Neural progenitor cell (in vitro differentiated cells): Measurements from ENCODE around the gene PPP1R8. TPM values are rescaled to one million over a fixed set of nuclear protein-coding genes. Genes with fewer than 3 reads are reported as not detected.

Source experiments
- DNase-seq: peaks from one replicate; pipeline ENCODE4 v3.0.0-alpha.2; 2016; ENCODE audit warnings: low spot score
- H2AFZ ChIP-seq: fragments of 200-600 bp; sonication (generic); replicated peaks from 2 replicates; pipeline ENCODE4 v1.6.1; 2016; ENCODE audit warnings: antibody characterized with exemption
- H3F3A ChIP-seq: fragments of 200-600 bp; sonication (generic); 2 replicates; pipeline ENCODE4 v1.6.1; 2016; ENCODE audit warnings: antibody characterized with exemption, low read depth
- H3K27ac ChIP-seq: fragments of 200-600 bp; sonication (generic); 2 replicates; pipeline ENCODE4 v1.5.1; 2016; ENCODE audit warnings: mild to moderate bottlenecking
- H3K27me3 ChIP-seq: fragments of 200-600 bp; sonication (generic); 2 replicates; pipeline ENCODE4 v1.6.1; 2016; ENCODE audit warnings: mild to moderate bottlenecking, moderate library complexity
- H3K36me3 ChIP-seq: fragments of 200-600 bp; sonication (generic); 2 replicates; pipeline ENCODE4 v1.5.1; 2016
- H3K4me1 ChIP-seq: fragments of 200-600 bp; sonication (generic); 2 replicates; pipeline ENCODE4 v1.6.1; 2016; ENCODE audit warnings: mixed run types
- H3K4me2 ChIP-seq: fragments of 200-600 bp; sonication (generic); 2 replicates; pipeline ENCODE4 v1.6.1; 2016
- H3K4me3 ChIP-seq: fragments of 200-600 bp; sonication (generic); 2 replicates; pipeline ENCODE4 v1.5.1; 2016
- H3K79me2 ChIP-seq: fragments of 200-600 bp; sonication (generic); 2 replicates; pipeline ENCODE4 v1.6.1; 2016; ENCODE audit warnings: low read depth
- H3K9ac ChIP-seq: fragments of 200-600 bp; sonication (generic); 2 replicates; pipeline ENCODE4 v1.6.1; 2016
- H3K9me3 ChIP-seq: fragments of 200-600 bp; sonication (generic); 2 replicates; pipeline ENCODE4 v1.5.1; 2016; ENCODE audit warnings: low read depth
- H4K20me1 ChIP-seq: fragments of 200-600 bp; sonication (generic); 2 replicates; pipeline ENCODE4 v1.6.1; 2016; ENCODE audit warnings: low read depth
- H3K27ac Mint-ChIP-seq: 3 replicates; pipeline ENCODE4 v1.8.0; 2021; ENCODE audit warnings: mixed read lengths
- H3K27me3 Mint-ChIP-seq: 2 replicates; pipeline ENCODE4 v1.8.0; 2022; ENCODE audit warnings: low read depth, mild to moderate bottlenecking, inconsistent platforms, moderate library complexity, mixed read lengths; ENCODE audit not compliant: insufficient read depth
- H3K36me3 Mint-ChIP-seq: 3 replicates; pipeline ENCODE4 v1.8.0; 2021; ENCODE audit warnings: mixed read lengths
- H3K4me1 Mint-ChIP-seq: 3 replicates; pipeline ENCODE4 v1.8.0; 2021; ENCODE audit warnings: mixed read lengths
- H3K4me3 Mint-ChIP-seq: 3 replicates; pipeline ENCODE4 v1.8.0; 2021; ENCODE audit warnings: mild to moderate bottlenecking, moderate library complexity, mixed read lengths
- H3K9me3 Mint-ChIP-seq: 3 replicates; pipeline ENCODE4 v1.8.0; 2020; ENCODE audit warnings: mixed read lengths
- EZH2 ChIP-seq: fragments of 200-600 bp; sonication (generic); IDR thresholded peaks from 2 replicates; pipeline ENCODE4 v1.6.1; 2017; ENCODE audit warnings: antibody characterized with exemption, mild to moderate bottlenecking, moderate library complexity
- EZH2phosphoT487 ChIP-seq: fragments of 200-600 bp; sonication (generic); IDR thresholded peaks from 2 replicates; pipeline ENCODE4 v1.6.1; 2017; ENCODE audit warnings: antibody characterized with exemption
- total RNA-seq: library from RNA; depleted of rRNA; stranded (reverse); fragments of >200 nt; gene quantifications from 2 replicates; pipeline ENCODE4 v1.2.3, GENCODE V29; 2015; ENCODE audit warnings: low replicate concordance
- TF ChIP-seq, protein P1 (sequence below): fragments of 200-600 bp; sonication (generic); IDR thresholded peaks from 2 replicates; pipeline ENCODE4 v1.5.1; 2017; ENCODE audit warnings: antibody characterized with exemption, mild to moderate bottlenecking

The PPP1R8 gene
- total RNA-seq, 1 donor from 2014 or later = 61.2 TPM

DNA sequence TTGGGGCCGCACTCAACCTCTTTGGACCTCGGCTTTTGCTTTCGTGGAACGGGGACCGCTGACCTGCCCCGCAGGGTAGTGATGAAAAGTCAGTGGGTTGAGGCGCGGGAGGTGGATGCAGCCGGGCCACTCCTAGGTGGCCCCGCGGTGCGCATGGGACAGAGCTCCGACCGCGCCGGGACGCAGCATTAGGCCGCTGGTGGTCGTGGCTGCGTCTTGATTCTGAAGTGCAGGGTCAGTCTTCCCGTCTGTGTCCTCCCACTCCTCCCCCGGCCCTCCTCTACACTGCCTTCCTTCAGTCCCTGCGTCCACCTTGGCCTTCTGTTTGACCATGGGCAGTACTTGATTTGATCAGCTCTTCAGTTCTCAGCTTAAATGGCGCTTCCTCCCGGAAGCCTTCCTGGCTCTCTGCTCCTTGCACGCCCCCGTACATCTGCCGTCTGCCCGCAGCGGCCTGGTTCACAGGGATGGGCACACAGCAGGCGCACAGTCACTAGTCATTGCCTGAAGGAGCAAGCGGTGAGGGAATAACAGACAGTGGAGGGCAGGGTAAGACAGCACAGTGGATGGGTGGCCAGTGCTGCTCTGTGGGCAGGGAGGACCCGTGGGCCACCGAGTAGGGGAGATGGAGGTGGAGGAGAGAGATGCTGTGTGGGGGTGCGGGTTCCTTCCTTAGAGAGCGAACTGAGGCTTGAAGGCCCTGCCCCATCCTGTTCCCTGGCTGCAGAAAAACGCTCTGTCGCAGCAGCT, 42.4 kb downstream of the PPP1R8 start:
- Histone ChIP-seq H3K4me3 (peak overlapping the region; percentile 86), H2AFZ (peak overlapping the region; percentile 99), H3K79me2 (no peaks in the 10 kb centered on the region), H3K27ac (no peak overlapping the region), H3K9me3 (no peaks in the 10 kb centered on the region), H3K9ac (no peak overlapping the region), H3K4me2 (peak overlapping the region; percentile 84), H3F3A (peaks cover 6% of the 10 kb centered on the region), H4K20me1 (no peaks in the 10 kb centered on the region), H3K4me1 (no peaks in the 10 kb centered on the region), H3K27me3 (peaks cover 13% of the 10 kb centered on the region), H3K36me3 (no peaks in the 10 kb centered on the region)
- Mint-ChIP-seq H3K27me3 (peaks cover 17% of the 10 kb centered on the region), H3K36me3 (no peaks in the 10 kb centered on the region), H3K9me3 (no peaks in the 10 kb centered on the region), H3K27ac (peak overlapping the region; percentile 16), H3K4me3 (peak overlapping the region; percentile 85), H3K4me1 (peaks cover 3% of the 10 kb centered on the region)
- DNase-seq = peak; percentile 50
- TF ChIP-seq EZH2phosphoT487 (no peak), EZH2 (peak; percentile 62)

DNA sequence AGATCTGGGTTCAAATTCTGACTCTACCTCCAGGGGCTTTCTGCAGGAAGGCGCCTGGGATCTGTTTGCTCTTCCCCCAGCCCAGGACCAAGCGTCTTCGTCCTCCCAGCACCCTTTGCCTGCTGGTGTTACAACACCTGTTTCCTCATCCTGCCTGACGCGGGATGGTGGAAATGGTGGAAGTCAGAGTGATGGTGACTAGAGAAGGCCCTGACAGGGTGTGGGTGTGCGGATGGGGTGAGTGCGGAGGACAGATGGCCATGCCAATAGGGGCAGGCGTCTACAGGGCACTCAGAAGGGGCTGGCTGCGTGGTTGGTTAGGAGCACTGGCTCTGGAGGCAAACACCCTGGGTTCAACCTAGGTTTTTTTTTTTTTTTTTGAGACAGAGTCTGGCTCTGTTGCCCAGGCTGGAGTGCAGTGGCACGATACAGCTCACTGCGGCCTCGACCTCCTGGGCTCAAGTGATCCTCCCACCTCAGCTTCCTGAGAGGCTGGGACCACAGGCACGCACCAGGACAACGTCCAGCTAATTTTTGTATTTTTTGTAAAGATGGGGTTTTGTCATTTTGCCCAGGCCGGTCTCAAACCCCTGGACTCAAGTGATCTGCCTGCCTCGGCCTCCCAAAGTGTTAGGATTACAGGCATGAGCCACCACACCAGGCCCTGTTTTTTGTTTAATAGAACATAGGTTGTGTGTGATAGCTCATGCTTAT, 43.2 kb downstream of the PPP1R8 start:
- DNase-seq = no peak
- no peaks in the 10 kb centered on the region for H3K4me1 ChIP-seq
- no peak overlapping the region for H2AFZ ChIP-seq
- H3K9ac ChIP-seq = no peak overlapping the region
- Mint-ChIP-seq H3K9me3 (no peaks in the 10 kb centered on the region), H3K27ac (no peak overlapping the region), H3K27me3 (peaks cover 17% of the 10 kb centered on the region), H3K4me3 (peak overlapping the region; percentile 85), H3K36me3 (no peaks in the 10 kb centered on the region), H3K4me1 (peaks cover 3% of the 10 kb centered on the region)
- peaks cover 13% of the 10 kb centered on the region for H3K27me3 ChIP-seq
- no peaks in the 10 kb centered on the region for H4K20me1 ChIP-seq
- TF ChIP-seq, protein P1, sequence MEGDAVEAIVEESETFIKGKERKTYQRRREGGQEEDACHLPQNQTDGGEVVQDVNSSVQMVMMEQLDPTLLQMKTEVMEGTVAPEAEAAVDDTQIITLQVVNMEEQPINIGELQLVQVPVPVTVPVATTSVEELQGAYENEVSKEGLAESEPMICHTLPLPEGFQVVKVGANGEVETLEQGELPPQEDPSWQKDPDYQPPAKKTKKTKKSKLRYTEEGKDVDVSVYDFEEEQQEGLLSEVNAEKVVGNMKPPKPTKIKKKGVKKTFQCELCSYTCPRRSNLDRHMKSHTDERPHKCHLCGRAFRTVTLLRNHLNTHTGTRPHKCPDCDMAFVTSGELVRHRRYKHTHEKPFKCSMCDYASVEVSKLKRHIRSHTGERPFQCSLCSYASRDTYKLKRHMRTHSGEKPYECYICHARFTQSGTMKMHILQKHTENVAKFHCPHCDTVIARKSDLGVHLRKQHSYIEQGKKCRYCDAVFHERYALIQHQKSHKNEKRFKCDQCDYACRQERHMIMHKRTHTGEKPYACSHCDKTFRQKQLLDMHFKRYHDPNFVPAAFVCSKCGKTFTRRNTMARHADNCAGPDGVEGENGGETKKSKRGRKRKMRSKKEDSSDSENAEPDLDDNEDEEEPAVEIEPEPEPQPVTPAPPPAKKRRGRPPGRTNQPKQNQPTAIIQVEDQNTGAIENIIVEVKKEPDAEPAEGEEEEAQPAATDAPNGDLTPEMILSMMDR = no peak
- TF ChIP-seq EZH2phosphoT487 = no peak
- no peak for TF ChIP-seq EZH2
- peaks cover 6% of the 10 kb centered on the region for H3F3A ChIP-seq
- H3K4me3 ChIP-seq = no peak overlapping the region
- no peak overlapping the region for H3K4me2 ChIP-seq
- no peaks in the 10 kb centered on the region for H3K9me3 ChIP-seq
- no peaks in the 10 kb centered on the region for H3K79me2 ChIP-seq
- H3K27ac ChIP-seq = no peak overlapping the region
- no peaks in the 10 kb centered on the region for H3K36me3 ChIP-seq

GRCh38 chr1:27876341-27877114, 45.9 kb downstream of the PPP1R8 start:
- Mint-ChIP-seq H3K9me3 (no peaks in the 10 kb centered on the region), H3K27me3 (peaks cover 16% of the 10 kb centered on the region), H3K4me3 (peak overlapping the region; percentile 55), H3K36me3 (no peaks in the 10 kb centered on the region), H3K27ac (no peak overlapping the region), H3K4me1 (peaks cover 3% of the 10 kb centered on the region)
- no peak for DNase-seq
- H3F3A ChIP-seq = peaks cover 6% of the 10 kb centered on the region
- H3K9ac ChIP-seq = no peak overlapping the region
- H3K4me1 ChIP-seq = no peaks in the 10 kb centered on the region
- H3K79me2 ChIP-seq = no peaks in the 10 kb centered on the region
- no peak overlapping the region for H3K4me2 ChIP-seq
- no peak overlapping the region for H3K27ac ChIP-seq
- no peaks in the 10 kb centered on the region for H4K20me1 ChIP-seq
- no peaks in the 10 kb centered on the region for H3K9me3 ChIP-seq
- TF ChIP-seq EZH2 = no peak
- TF ChIP-seq EZH2phosphoT487 = no peak
- TF ChIP-seq, protein P1 = no peak
- no peak overlapping the region for H2AFZ ChIP-seq
- peaks cover 13% of the 10 kb centered on the region for H3K27me3 ChIP-seq
- H3K4me3 ChIP-seq = no peak overlapping the region
- H3K36me3 ChIP-seq = no peaks in the 10 kb centered on the region
